CMK (cell line): ENCODE data around the gene TBC1D21.
A peak's percentile ranks its signal among the peaks of the same experiment; 100 is the strongest.

Source experiments
- DNase-seq: peaks from one replicate; pipeline ENCODE4 v3.0.0-alpha.2; 2010; ENCODE audit warnings: low read depth

Gene TBC1D21, protein sequence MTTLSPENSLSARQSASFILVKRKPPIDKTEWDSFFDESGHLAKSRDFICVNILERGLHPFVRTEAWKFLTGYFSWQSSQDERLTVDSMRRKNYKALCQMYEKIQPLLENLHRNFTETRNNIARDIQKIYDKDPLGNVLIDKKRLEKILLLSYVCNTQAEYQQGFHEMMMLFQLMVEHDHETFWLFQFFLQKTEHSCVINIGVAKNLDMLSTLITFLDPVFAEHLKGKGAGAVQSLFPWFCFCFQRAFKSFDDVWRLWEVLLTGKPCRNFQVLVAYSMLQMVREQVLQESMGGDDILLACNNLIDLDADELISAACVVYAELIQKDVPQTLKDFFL

GRCh38 chr15:73873456-73873855, at the start of gene TBC1D21:
Gene TBC1D21, plus strand, starts transcription at chr15:73873564. Its CDS starts 146 bp downstream, at chr15:73873710.
- no peak for DNase-seq

GRCh38 chr15:73826711-73827251, 46.6 kb upstream of the TBC1D21 start:
- no peak for DNase-seq

GRCh38 chr15:73829523-73829922, 43.8 kb upstream of the TBC1D21 start:
- DNase-seq: no peak

DNA sequence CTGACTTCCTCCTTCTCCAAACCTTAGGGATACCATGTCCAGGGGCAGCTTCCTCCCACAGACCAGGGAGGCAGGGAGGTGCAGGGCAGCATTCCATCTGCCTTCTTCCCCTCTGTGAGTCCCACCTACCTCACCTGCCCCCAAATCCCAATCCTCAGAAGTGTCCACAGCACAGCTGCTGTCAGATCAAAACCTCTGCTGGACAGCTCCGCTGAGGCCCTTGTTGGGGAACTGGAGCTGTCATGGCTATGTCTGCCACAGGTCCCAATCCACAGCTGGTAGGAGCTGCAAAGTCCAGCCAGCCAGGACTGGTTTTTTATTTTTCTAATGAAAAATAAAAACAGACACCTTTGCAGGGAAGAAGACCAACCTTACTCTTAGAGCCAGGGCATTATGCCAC, 40.7 kb upstream of the TBC1D21 start:
- no peak for DNase-seq

DNA sequence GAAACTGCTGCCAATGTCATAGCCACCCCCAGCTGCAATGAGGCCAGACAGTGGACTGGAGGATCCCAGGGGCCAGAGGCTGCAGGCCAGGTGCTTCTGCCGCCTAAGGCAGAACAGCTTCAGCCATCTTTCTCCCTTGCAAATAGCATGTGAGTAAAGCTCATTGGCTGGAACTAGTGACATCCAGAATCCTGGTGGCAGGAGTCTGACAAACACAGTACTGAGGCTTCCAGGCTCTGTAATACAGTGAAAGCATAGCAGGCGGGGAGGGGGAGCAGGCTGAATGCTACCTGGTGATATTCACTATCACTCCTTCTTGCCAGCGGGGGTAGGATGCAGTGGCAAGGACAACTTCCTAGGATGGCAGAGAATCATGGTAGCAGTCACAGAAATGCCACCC, 36.5 kb upstream of the TBC1D21 start:
- DNase-seq: no peak

GRCh38 chr15:73838831-73839426, 34.4 kb upstream of the TBC1D21 start:
- DNase-seq: no peak

DNA sequence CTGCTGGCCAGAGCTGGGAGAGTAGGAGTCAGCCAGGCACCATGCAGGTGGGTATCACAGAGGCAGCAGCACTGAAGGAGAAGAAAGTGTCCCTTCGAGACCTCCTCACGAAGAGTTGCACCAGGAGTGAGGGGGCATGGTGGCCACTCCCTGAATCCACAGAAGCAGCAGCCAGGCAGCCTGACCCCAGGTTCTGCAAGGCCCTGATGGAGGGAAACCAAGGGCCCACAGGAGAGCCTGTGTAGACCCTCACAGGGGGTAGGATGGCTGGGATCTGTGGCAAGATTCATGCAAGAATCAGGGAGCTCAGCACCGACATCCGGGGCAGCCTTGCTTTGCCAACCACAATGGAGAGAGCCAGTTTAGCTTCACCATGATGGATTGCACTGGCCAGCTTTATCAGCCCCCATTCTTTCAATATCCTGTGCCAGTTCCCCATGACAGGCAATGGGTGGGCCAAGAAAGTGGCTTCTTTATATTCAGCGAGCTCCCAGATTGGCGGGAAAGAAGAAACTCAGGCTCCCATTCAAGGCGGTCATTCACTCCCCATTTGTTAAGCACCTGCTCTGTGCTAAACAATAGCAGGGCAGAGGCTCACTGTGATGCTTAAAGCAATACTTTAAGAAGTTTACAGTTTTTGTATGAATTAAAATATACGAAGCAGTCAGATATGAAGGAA, 33.5 kb upstream of the TBC1D21 start:
- DNase-seq: no peak

DNA sequence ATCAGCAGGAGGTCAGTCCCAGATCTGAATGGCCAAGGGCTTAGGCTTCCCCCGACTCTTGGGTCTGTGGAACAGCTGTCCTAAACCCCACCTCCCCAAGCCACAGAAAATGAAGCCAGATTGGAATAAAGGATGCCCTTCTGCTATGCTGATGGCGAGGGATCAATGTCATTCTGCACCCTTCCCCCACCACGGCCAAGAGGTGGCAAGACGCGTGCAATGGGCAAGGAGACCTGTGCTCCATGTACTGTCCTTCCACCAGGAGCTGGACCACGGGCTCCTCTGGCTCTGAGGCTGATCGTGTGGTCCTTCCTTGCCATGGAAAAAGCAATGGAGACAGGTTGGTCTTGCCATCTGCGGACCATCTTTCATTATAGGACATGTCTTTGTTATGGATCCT, 32.6 kb upstream of the TBC1D21 start:
- no peak for DNase-seq

GRCh38 chr15:73841756-73842725, 31.3 kb upstream of the TBC1D21 start:
- no peak for DNase-seq

DNA sequence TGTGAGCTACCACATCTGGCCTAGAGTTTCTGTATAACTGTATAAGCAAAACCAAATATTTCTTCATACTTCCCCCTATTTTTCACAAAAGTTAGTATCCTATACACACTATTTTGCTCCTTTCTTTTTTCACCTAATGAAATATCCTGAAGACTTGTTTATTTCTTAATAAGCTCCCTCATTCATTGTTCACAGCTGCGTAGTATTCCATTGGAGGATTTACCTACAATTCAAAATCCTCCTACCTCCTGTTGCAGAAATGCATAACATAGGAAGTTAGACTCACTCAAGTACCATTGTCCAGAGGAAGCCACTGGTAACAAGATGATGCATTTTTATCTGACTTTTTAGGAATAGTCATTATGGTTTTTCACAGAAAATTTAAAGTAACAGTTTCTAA, 29.6 kb upstream of the TBC1D21 start:
- no peak for DNase-seq

DNA sequence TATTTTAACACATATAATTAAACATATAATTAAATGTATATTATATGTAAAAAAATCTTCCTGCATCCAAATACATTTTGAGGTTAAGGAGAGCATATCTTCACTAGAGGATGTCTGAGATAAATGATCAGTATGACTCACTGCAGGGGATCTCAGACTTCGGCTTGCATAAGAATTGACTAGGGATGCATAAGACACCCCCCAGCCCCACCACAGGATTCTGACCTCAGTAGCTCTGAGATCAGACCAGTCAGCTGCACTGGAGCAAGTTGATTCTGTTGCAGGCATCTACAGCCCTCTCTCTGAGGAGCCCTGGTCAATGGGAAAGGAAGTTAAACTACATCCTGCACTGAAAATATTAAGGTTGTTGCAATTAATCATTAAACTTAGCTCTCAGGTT, 29.0 kb upstream of the TBC1D21 start:
- no peak for DNase-seq

- DNase-seq: no peak
Measured at GRCh38 chr15:73845507-73845906, 27.9 kb upstream of the TBC1D21 start.

- no peak for DNase-seq
Measured at GRCh38 chr15:73845907-73846306, 27.5 kb upstream of the TBC1D21 start.

- DNase-seq: no peak
Measured at GRCh38 chr15:73849641-73850040, 23.7 kb upstream of the TBC1D21 start.

GRCh38 chr15:73850228-73850627, 23.1 kb upstream of the TBC1D21 start:
- DNase-seq: no peak

GRCh38 chr15:73851689-73852088, 21.7 kb upstream of the TBC1D21 start:
- DNase-seq: peak; percentile 9

DNA sequence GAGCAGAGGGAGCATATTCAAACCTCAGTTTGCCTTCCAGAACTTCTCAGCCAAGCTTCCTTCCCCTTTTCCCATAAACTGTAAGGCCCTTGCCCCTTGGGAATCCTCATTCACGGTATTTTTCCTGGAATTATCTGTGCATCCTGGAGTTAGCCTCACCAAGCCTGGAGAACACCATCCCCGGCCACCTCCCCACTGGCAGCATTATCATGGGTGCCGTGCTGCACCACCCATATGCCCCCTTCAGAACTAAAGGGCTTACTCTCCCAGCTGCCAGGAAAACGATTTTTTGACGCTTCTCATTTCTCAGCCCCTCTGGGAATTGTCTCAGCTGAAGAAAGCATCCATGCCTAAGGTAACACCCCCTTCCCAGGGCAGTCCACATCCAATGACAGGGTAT, 20.9 kb upstream of the TBC1D21 start:
- DNase-seq: no peak

GRCh38 chr15:73854265-73854664, 19.1 kb upstream of the TBC1D21 start:
- DNase-seq: no peak

DNA sequence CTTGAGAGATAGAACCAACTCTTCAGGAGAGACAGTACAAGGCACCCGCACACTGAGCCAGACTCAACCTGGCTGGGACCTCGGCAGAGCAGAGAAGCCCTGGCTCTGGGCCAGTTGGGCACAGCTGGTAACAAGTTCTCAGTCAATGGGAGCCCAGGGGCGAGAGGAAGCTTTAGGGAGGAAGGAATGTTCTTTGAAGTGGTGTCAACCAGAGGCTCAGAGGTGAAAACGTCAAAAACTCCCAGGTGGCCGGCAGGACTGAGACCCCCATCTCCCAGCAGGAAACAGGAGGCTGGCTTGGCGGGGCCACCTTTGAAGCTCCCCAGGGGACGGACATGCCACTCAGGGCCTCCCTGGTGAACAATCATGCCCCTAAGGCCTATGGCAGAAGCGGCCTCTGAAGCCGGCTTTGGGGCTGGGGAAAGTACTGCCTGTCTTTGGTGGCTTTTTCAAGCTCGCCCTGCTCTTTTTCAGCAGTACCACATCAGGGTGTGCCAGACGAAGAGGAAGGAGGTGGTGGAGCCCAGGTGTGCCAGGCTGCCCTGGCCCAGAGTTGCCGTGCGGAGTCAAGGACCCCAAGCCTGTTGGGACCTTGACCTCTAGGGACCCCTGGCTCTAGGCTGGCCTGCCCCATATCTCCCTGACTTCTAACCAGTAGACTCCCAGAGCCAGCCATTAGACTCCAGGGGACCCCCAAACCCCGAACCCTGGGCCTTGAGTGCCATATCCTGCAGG, 16.7 kb upstream of the TBC1D21 start:
- DNase-seq: no peak

DNA sequence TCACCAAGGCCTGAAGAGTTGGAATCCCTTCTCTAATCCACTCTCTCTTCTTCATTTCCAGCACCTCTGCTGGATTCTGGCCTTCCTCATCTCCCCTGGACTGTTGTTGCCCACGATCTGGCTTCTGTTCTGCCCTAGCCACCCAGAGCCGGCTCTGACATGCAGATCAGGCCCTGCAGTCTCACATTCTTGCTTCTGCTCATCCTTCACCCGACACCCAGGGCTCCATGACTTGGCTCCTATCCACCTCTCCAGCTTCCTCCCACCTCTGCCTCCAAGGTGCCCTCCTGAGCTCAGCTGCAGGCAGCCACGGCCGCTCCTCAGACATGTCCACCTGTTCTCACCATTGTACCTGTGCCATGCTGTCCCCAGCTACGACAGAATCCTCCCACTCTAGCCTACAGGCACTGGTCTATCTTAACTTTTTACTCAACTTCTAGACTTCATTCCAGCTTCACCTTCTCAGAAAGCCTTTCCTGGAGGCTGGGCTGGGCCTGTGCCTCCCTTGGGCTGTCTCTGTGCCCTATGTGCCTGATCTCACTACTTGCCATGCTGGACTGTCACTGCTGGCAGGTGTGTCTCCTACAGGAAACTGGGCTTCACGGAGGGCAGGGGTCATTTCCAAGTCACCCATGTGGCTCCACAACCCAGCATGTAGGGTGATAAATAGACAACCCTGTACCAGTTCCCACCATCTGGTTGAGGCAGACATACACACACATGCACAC, 16.0 kb upstream of the TBC1D21 start:
- no peak for DNase-seq
